LNCAP (cell line): Measurements from ENCODE around the gene TNIK.

Experiments used
- TF ChIP-seq, protein P1 (sequence below): fragments of 450-650 bp; IDR thresholded peaks from 2 replicates; pipeline ENCODE4 v1.5.1; 2017; ENCODE audit warnings: mild to moderate bottlenecking

Gene TNIK

DNA sequence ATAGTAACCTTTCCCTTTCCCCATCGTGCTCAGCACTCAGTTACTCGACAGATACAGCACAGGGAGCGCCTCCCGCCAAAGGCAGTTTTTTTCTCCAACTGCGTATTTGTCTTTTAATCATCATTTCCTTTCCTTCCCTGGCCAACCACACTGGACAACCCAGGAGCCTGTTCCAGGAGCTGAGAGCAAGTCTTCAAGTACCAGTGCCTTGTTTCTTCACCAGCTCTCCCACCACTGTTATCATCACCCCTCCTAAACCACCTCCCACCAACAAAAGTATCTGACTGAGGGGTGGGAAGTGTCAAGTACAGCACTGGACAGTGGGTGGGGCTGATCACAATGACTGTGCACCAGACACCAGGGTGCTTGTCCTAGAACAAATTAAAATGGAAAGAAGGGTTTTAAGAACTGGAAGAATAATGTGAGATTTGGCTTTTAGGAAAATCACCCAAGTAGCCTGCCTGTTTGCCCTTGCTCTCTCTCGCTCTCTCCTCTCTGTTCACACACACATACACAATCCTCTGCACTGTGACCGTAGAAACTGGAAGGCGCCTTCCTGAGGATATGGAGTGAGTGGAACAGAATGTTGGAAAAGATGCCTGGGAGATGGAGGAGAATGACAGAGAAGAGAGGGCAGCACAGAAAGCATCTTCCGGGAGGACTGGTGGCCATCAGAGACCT, 126.3 kb downstream of the TNIK start:
- TF ChIP-seq, protein P1, sequence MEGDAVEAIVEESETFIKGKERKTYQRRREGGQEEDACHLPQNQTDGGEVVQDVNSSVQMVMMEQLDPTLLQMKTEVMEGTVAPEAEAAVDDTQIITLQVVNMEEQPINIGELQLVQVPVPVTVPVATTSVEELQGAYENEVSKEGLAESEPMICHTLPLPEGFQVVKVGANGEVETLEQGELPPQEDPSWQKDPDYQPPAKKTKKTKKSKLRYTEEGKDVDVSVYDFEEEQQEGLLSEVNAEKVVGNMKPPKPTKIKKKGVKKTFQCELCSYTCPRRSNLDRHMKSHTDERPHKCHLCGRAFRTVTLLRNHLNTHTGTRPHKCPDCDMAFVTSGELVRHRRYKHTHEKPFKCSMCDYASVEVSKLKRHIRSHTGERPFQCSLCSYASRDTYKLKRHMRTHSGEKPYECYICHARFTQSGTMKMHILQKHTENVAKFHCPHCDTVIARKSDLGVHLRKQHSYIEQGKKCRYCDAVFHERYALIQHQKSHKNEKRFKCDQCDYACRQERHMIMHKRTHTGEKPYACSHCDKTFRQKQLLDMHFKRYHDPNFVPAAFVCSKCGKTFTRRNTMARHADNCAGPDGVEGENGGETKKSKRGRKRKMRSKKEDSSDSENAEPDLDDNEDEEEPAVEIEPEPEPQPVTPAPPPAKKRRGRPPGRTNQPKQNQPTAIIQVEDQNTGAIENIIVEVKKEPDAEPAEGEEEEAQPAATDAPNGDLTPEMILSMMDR = no peak

DNA sequence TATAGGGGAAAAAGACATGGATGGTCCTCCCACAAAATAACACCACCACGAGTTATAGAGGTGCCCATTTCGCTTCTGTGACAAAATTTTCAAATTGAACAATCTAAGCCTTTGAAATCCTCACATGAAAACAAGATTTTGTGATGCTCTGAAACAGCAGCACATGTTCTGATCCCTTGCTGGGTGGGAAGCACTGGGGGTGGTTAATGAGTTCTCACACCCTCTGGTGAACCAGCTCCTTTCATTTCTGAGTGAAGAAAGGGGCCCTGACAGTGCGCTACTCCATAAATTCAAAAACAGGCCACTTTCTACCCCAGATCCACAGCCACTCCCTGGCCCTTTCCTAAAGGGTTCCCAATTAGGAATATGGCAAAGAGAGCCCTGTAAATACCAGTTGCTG, 129.3 kb downstream of the TNIK start:
- TF ChIP-seq, protein P1 = no peak

DNA sequence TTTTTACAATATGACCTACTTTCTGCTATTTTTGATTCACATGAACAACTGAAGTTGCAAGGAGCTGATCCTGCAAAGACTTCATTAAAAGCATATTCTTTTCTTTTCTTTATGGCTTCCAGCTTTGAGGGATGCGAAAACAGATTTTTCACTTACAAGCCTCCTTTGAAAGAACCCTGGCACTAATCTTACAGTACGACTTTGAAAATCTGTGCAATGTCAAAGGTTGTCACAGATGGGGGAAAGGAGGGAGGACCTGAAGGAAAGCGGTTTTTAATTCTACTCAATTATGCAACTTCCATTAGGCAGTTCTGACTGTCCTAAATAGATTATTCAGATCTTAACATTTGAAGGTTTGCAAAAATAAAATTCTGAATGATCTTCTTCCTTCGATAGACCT, 130.5 kb downstream of the TNIK start:
- TF ChIP-seq, protein P1 = no peak

DNA sequence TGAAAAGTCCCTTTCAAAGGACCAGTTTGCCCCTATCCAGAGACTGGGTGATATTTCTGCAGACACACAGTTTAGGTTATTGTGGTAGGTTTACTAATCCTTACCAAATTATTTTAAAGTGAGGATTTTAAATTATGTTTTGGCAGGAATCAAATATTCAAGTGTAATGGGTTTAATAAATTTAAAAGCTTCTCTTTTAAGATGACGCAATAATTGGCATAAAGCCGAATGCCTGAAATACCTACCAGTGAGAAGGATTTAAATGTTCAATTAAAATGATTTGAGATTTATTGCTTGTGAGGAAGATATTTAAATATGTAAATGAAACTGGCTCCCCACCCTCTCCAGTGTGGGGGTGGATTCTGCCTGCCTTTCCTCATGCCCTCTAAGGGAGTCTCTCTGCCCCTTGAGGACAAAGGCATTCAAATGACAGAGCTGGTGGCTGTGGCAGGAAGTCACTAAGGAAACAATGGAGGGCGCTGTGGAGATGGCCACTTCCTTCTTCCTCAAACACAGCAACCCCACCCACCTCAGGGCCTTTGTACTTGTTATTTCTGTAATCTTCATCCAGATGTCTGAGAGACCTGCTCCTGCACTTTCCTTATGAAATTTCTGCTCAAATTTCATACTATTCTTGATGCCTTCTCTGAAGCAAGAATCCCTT, 131.7 kb downstream of the TNIK start:
- TF ChIP-seq, protein P1 = no peak

DNA sequence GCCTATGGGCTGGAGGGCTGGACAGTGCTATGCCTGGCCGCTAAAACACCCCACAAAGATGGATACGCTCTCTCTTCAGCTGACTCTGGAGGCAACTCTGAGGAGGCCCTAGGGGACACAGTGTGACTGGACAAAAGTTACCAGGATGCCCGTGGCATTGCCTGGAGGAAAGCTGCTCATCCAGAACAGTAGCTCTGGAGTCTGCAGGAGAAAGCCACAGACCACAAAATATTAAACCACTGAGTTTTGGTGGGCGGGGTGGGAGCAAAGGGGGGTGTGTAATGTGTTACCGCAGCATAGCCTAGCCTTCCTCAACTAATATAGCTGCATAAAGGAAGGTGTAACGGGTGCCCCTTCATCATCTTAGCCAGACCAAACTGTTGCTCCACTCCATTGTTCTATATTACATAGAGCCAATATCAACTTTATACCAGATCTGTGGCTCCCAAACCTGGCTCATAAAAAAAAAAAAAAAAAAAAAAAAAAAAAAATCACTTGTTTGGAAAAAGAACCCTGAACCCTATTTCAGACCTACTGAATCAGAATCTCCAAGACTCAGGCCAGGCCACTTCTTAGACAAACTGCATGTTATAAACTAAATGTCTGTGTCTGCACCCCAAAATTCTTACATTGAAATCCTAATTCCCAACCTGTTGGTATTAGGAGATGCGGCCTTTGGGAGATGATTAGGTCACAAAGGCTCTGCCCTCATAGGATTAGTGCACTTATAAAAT, 132.6 kb downstream of the TNIK start:
- TF ChIP-seq, protein P1 = no peak

DNA sequence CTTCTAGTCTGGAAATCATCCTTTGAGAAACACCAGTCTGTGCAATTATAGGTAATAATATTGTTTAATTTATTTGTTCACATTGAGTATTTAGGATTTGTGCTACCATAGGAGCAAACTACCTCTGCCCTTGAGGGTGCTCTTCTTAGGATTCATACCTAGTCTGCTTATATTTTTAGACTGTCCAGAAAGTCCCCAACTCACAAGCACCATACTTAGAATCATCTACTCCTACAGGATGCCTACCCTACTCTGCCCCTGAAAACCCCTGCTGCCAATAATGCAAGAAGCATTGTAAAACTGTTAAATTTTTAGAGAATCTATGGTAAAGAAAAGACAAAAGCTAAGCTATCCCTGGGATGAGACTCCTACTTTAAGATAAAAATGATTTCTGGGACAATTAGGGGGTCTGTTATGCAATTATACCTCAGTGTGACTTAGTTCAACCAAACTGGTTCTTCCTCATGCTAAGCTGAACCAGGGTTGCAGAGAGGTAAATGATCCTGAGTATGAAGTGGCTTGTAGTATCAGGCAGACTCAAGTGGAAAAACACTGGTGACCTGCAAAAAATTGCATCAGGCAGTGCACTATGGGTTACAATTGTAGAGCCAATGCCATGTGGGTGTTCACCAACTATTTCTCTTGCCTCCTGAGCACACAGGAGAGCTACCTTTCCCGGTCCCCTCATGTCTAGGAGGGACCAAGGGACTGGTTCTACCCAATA, 133.3 kb downstream of the TNIK start:
- TF ChIP-seq, protein P1 = no peak

DNA sequence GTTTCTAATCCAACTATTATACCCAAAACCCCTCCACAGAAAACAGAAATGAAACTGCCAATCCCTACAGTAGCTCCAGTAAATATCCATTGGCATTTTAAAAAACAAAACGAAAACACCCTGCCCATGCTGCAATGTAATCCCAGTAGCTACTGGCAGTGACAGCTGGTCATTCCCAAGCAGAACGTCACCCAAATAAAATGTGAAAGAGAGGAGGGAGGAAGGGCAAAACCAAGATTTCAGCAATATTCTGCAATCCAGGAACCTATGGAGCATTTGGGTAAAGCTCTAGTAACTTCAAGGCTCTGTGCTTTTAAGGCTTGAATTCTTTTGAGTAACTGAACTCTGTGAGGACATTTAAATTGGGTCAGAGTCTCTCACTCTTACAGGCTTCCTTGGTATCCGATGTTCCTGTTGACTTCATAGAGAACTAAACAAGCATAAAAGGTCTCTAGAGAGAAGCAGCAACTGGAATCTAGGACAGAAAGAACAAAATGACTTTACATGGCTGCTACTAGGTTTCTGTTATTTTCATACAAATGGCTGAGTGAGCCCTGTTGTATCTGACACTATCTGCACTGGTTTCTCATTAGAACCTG, 136.2 kb downstream of the TNIK start:
- TF ChIP-seq, protein P1 = no peak
